Tibial nerve (tissue), 4 donors: ENCODE data around the gene RNASEL.
"Not testable (repeated sequence)": the region's sequence is repeated elsewhere in the genome, so short reads cannot be mapped to it uniquely, and the experiment has no call there.

Experiments used
- EP300 ChIP-seq, 2 donors: sonication (generic); formaldehyde crosslinking; IDR thresholded peaks; one replicate each; pipeline ENCODE4 v1.6.1; 2017; ENCODE audit warnings: antibody characterized with exemption in 2 of 2, mild to moderate bottlenecking in 1 of 2
- POLR2A ChIP-seq, 2 donors: fragments of 450-650 bp; IDR thresholded peaks; one replicate each; pipeline ENCODE4 v1.6.1; 2017; ENCODE audit warnings: antibody characterized with exemption in 2 of 2, mild to moderate bottlenecking in 2 of 2, moderate library complexity in 2 of 2
- TF ChIP-seq, protein P1 (sequence below), 5 experiments: fragments of 200-600 bp in 3 of 5; fragments of 450-650 bp in 2 of 5; sonication (generic) in 3 of 5; IDR thresholded peaks; one replicate each; pipeline ENCODE4 v1.5.1; 2016 to 2019; ENCODE audit warnings: antibody characterized with exemption in 5 of 5, mild to moderate bottlenecking in 3 of 5, moderate library complexity in 2 of 5

DNA sequence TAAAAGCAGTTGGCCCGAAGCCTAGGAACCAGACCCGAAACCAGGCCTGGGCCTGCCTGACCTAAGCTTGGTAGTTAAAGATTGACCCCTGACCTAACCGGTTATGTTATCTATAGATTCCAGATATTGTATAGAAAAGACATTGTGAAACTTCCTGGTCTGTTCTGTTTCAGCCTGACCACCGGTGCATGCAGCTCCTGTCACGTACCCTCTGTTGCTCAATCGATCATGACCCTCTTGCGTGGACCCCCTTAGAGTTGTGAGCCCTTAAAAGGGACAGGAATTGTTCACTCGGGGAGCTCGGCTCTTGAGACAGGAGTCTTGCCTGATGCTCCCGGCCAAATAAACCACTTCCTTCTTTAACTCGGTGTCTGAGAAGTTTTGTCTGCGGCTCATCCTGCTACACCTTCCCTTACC is 43.4 kb upstream of the RNASEL start:
- TF ChIP-seq, protein P1, sequence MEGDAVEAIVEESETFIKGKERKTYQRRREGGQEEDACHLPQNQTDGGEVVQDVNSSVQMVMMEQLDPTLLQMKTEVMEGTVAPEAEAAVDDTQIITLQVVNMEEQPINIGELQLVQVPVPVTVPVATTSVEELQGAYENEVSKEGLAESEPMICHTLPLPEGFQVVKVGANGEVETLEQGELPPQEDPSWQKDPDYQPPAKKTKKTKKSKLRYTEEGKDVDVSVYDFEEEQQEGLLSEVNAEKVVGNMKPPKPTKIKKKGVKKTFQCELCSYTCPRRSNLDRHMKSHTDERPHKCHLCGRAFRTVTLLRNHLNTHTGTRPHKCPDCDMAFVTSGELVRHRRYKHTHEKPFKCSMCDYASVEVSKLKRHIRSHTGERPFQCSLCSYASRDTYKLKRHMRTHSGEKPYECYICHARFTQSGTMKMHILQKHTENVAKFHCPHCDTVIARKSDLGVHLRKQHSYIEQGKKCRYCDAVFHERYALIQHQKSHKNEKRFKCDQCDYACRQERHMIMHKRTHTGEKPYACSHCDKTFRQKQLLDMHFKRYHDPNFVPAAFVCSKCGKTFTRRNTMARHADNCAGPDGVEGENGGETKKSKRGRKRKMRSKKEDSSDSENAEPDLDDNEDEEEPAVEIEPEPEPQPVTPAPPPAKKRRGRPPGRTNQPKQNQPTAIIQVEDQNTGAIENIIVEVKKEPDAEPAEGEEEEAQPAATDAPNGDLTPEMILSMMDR (IDR thresholded peaks at IDR 0.05) = not testable (repeated sequence)
- TF ChIP-seq POLR2A, EP300 (IDR thresholded peaks at IDR 0.05): not testable (repeated sequence)
